Osteoblast (primary cell): ENCODE results near the gene RYR3. TPM values are rescaled to one million over a fixed set of nuclear protein-coding genes. Genes with fewer than 3 reads are reported as not detected.

Source experiments
- DNase-seq: peaks from one replicate; pipeline ENCODE4 v3.0.0; 2011; ENCODE audit warnings: low spot score, mixed read lengths; ENCODE audit not compliant: insufficient read length; ENCODE audit errors: missing footprints
- H2AFZ ChIP-seq: 2 replicates; pipeline ENCODE4 v1.6.0; 2011; ENCODE audit warnings: mild to moderate bottlenecking, low read length
- H3K27ac ChIP-seq: 2 replicates; pipeline ENCODE4 v1.5.1; 2011; ENCODE audit warnings: mild to moderate bottlenecking, low read depth, low read length, moderate library complexity
- H3K27me3 ChIP-seq: 2 replicates; pipeline ENCODE4 v1.6.0; 2012; ENCODE audit warnings: mild to moderate bottlenecking, control low read depth, inconsistent platforms, low read length, moderate library complexity; ENCODE audit not compliant: insufficient read depth
- H3K36me3 ChIP-seq: 2 replicates; pipeline ENCODE4 v1.5.1; 2011; ENCODE audit warnings: mild to moderate bottlenecking, low read length, control low read depth, moderate library complexity; ENCODE audit not compliant: insufficient read depth
- H3K4me1 ChIP-seq: 2 replicates; pipeline ENCODE4 v1.5.1; 2011; ENCODE audit warnings: mild to moderate bottlenecking, low read length, control low read depth, moderate library complexity; ENCODE audit not compliant: insufficient read depth
- H3K4me2 ChIP-seq: 2 replicates; pipeline ENCODE4 v1.6.0; 2011; ENCODE audit warnings: mild to moderate bottlenecking, low read length; ENCODE audit not compliant: insufficient read depth
- H3K4me3 ChIP-seq: fragments of 200-600 bp; sonication (generic); 3 replicates; pipeline ENCODE4 v1.5.1; 2012; ENCODE audit warnings: mild to moderate bottlenecking, low read length, inconsistent platforms; ENCODE audit not compliant: insufficient read depth
- H3K79me2 ChIP-seq: 2 replicates; pipeline ENCODE4 v1.6.0; 2012; ENCODE audit warnings: mild to moderate bottlenecking, low read length, control low read depth, inconsistent platforms; ENCODE audit not compliant: insufficient read depth
- H3K9me3 ChIP-seq: 2 replicates; pipeline ENCODE4 v1.5.1; 2011; ENCODE audit warnings: low read depth, low read length, control low read depth
- H4K20me1 ChIP-seq: 2 replicates; pipeline ENCODE4 v1.6.0; 2012; ENCODE audit warnings: mild to moderate bottlenecking, low read length, control low read depth; ENCODE audit not compliant: insufficient read depth
- CTCF ChIP-seq: IDR thresholded peaks from 2 replicates; pipeline ENCODE4 v1.5.1; 2011; ENCODE audit warnings: mild to moderate bottlenecking, low read depth, low read length, moderate library complexity; ENCODE audit errors: extremely low read depth
- total RNA-seq: library from RNA; depleted of rRNA; stranded (reverse); fragments of >200 nt; gene quantifications from 2 replicates; pipeline ENCODE4 v1.2.3, GENCODE V29; 2012

The RYR3 gene
- total RNA-seq, 1 donor, result not detected

- Histone ChIP-seq H3K79me2 (no peaks in the 10 kb centered on the region), H4K20me1 (no peaks in the 10 kb centered on the region), H3K4me1 (no peaks in the 10 kb centered on the region), H3K27ac (no peak overlapping the region), H3K9me3 (no peaks in the 10 kb centered on the region), H3K36me3 (no peaks in the 10 kb centered on the region), H2AFZ (no peak overlapping the region), H3K4me2 (no peak overlapping the region), H3K4me3 (no peak overlapping the region), H3K27me3 (peaks cover 8% of the 10 kb centered on the region)
- DNase-seq, result no peak
- TF ChIP-seq CTCF, result no peak
Measured at GRCh38 chr15:33782966-33783365, 472.2 kb downstream of the RYR3 start.

GRCh38 chr15:33785366-33785765, 474.6 kb downstream of the RYR3 start:
- Histone ChIP-seq H3K36me3 (no peaks in the 10 kb centered on the region), H3K4me2 (no peak overlapping the region), H4K20me1 (no peaks in the 10 kb centered on the region), H3K27ac (no peak overlapping the region), H3K27me3 (peaks cover 6% of the 10 kb centered on the region), H3K4me3 (no peak overlapping the region), H2AFZ (no peak overlapping the region), H3K4me1 (no peaks in the 10 kb centered on the region), H3K9me3 (no peaks in the 10 kb centered on the region), H3K79me2 (no peaks in the 10 kb centered on the region)
- TF ChIP-seq CTCF, result no peak
- DNase-seq, result no peak

- no peak for TF ChIP-seq CTCF
- H3K79me2 ChIP-seq, result no peaks in the 10 kb centered on the region
- H4K20me1 ChIP-seq, result no peaks in the 10 kb centered on the region
- no peaks in the 10 kb centered on the region for H3K4me1 ChIP-seq
- no peaks in the 10 kb centered on the region for H3K36me3 ChIP-seq
- peak; percentile 93 for DNase-seq
- H3K4me2 ChIP-seq, result peak overlapping the region; percentile 46
- peaks cover 2% of the 10 kb centered on the region for H3K27me3 ChIP-seq
- H3K9me3 ChIP-seq, result no peaks in the 10 kb centered on the region
- H2AFZ ChIP-seq, result peak overlapping the region; percentile 52
- no peak overlapping the region for H3K27ac ChIP-seq
- H3K4me3 ChIP-seq, result peak overlapping the region; percentile 34
Measured at GRCh38 chr15:33788906-33789540, 478.3 kb downstream of the RYR3 start.

GRCh38 chr15:33794453-33794852, 483.7 kb downstream of the RYR3 start:
- TF ChIP-seq CTCF, result no peak
- Histone ChIP-seq H3K9me3 (no peaks in the 10 kb centered on the region), H3K36me3 (no peaks in the 10 kb centered on the region), H3K79me2 (no peaks in the 10 kb centered on the region), H3K27me3 (peaks cover 3% of the 10 kb centered on the region), H3K27ac (no peak overlapping the region), H3K4me3 (no peak overlapping the region), H3K4me2 (no peak overlapping the region), H2AFZ (no peak overlapping the region), H3K4me1 (no peaks in the 10 kb centered on the region), H4K20me1 (no peaks in the 10 kb centered on the region)
- no peak for DNase-seq
